ENCODE results near the gene MIA. TPM values are rescaled to one million over a fixed set of nuclear protein-coding genes. Genes with fewer than 3 reads are reported as not detected.
A peak's percentile ranks its signal among the peaks of the same experiment; 100 is the strongest.
"Not testable (repeated sequence)": the region's sequence is repeated elsewhere in the genome, so short reads cannot be mapped to it uniquely, and the experiment has no call there.

MIA gene
- total RNA-seq, 1 experiment from 2014 or later = 234 TPM

GRCh38 chr19:40768869-40769268 is 6.5 kb upstream of the MIA start:
- in situ Hi-C loops (cut with HindIII; ENCODE audit: low pct_unique_long_range_greater_than_20kb, low sequenced_read_pairs) = no loop called here

GRCh38 chr19:40771101-40771862 is 4.0 kb upstream of the MIA start:
- in situ Hi-C loops (cut with HindIII; ENCODE audit: low pct_unique_long_range_greater_than_20kb, low sequenced_read_pairs) = not testable (repeated sequence)
- peak; percentile 54 for DNase-seq (ENCODE audit: low read depth, low spot score)

More at GRCh38 chr19:40768869-40769268, 6.5 kb upstream of the MIA start:
- DNase-seq (ENCODE audit: low read depth, low spot score) = no peak

- peak; percentile 42 for DNase-seq (ENCODE audit: low read depth, low spot score)
- in situ Hi-C loops (cut with HindIII; ENCODE audit: low pct_unique_long_range_greater_than_20kb, low sequenced_read_pairs) = no loop called here
These were observed 306 bp downstream of the MIA start for GRCh38 chr19:40775632-40776022.

GRCh38 chr19:40776364-40776763 is 1.0 kb downstream of the MIA start:
- in situ Hi-C loops (cut with HindIII; ENCODE audit: low pct_unique_long_range_greater_than_20kb, low sequenced_read_pairs) = no loop called here
- DNase-seq (ENCODE audit: low read depth, low spot score) = no peak

GRCh38 chr19:40776932-40777644 is 1.8 kb downstream of the MIA start:
- DNase-seq (ENCODE audit: low read depth, low spot score) = peak; percentile 95
- in situ Hi-C loops (cut with HindIII; ENCODE audit: low pct_unique_long_range_greater_than_20kb, low sequenced_read_pairs) = no loop called here

GRCh38 chr19:40777645-40777936 is 2.3 kb downstream of the MIA start:
- in situ Hi-C loops (cut with HindIII; ENCODE audit: low pct_unique_long_range_greater_than_20kb, low sequenced_read_pairs) = no loop called here
- DNase-seq (ENCODE audit: low read depth, low spot score) = no peak

GRCh38 chr19:40777937-40778705 is 2.8 kb downstream of the MIA start, which contains the start of gene RAB4B:
TSS of gene RAB4B (plus strand) at chr19:40778247. CDS start at chr19:40778376, 129 bp downstream.
- DNase-seq (ENCODE audit: low read depth, low spot score) = peak; percentile 99
- in situ Hi-C loops (cut with HindIII; ENCODE audit: low pct_unique_long_range_greater_than_20kb, low sequenced_read_pairs) = no loop called here

- no peak for DNase-seq (ENCODE audit: low read depth, low spot score)
- in situ Hi-C loops (cut with HindIII; ENCODE audit: low pct_unique_long_range_greater_than_20kb, low sequenced_read_pairs) = no loop called here
These were observed 3.5 kb downstream of the MIA start for GRCh38 chr19:40778706-40779284.

- DNase-seq (ENCODE audit: low read depth, low spot score) = no peak
- in situ Hi-C loops (cut with HindIII; ENCODE audit: low pct_unique_long_range_greater_than_20kb, low sequenced_read_pairs) = no loop called here
These were observed 5.3 kb downstream of the MIA start for GRCh38 chr19:40780582-40780981.

- no peak for DNase-seq (ENCODE audit: low read depth, low spot score)
- in situ Hi-C loops (cut with HindIII; ENCODE audit: low pct_unique_long_range_greater_than_20kb, low sequenced_read_pairs) = no loop called here
These were observed 5.8 kb downstream of the MIA start for GRCh38 chr19:40781140-40781539.

- no peak for DNase-seq (ENCODE audit: low read depth, low spot score)
- in situ Hi-C loops (cut with HindIII; ENCODE audit: low pct_unique_long_range_greater_than_20kb, low sequenced_read_pairs) = no loop called here
These were observed 8.4 kb downstream of the MIA start for GRCh38 chr19:40783711-40784110.

- DNase-seq (ENCODE audit: low read depth, low spot score); in situ Hi-C loops (cut with HindIII; ENCODE audit: low pct_unique_long_range_greater_than_20kb, low sequenced_read_pairs): not testable (repeated sequence)
These were observed 8.8 kb downstream of the MIA start for GRCh38 chr19:40784146-40784545.

GRCh38 chr19:40785526-40785925 is 10.2 kb downstream of the MIA start:
- DNase-seq (ENCODE audit: low read depth, low spot score) = no peak
- in situ Hi-C loops (cut with HindIII; ENCODE audit: low pct_unique_long_range_greater_than_20kb, low sequenced_read_pairs) = no loop called here

GRCh38 chr19:40786060-40787037 is 11.0 kb downstream of the MIA start:
- DNase-seq (ENCODE audit: low read depth, low spot score) = no peak
- in situ Hi-C loops (cut with HindIII; ENCODE audit: low pct_unique_long_range_greater_than_20kb, low sequenced_read_pairs) = no loop called here

- in situ Hi-C loops (cut with HindIII; ENCODE audit: low pct_unique_long_range_greater_than_20kb, low sequenced_read_pairs) = no loop called here
- no peak for DNase-seq (ENCODE audit: low read depth, low spot score)
These were observed 16.0 kb downstream of the MIA start for GRCh38 chr19:40791349-40791748.

- DNase-seq (ENCODE audit: low read depth, low spot score) = no peak
- in situ Hi-C loops (cut with HindIII; ENCODE audit: low pct_unique_long_range_greater_than_20kb, low sequenced_read_pairs) = no loop called here
These were observed 16.7 kb downstream of the MIA start for GRCh38 chr19:40791996-40792395.

Measured in SK-MEL-5 (cell line).